Measurements from ENCODE around the gene SPPL2A. TPM values are rescaled to one million over a fixed set of nuclear protein-coding genes. Genes with fewer than 3 reads are reported as not detected.

Gene SPPL2A
- total RNA-seq, 1 donor: 26.7 TPM

DNA sequence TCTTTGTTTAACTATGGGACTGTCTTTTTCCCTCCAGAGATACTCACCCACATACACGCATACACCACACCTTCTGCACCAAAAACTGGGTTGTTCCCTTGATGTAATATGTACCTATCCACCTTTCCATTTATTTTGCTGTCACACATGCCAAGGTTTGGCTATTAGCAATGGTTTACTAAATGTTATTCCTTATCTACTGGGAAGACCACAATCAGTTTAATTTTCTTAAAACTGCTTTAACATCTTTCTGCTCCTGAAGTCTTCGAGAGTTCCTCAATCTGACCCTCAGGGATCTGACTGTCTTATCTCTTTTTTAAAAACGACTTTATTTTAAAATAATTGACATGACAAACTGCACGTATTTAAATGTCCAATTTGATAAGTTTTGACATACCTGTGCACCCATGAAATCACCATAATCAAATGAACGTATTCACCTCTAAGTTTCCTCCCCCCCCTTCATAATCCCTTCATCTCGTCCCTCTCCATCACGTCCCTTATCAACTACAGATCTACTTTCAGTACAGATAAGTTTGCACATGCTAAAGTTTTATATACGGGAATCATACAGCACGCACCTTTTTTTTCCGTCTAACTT, 78.1 kb downstream of the SPPL2A start:
- DNase-seq (ENCODE audit: low read depth in 2 of 3, low spot score in 2 of 3): no peak

DNA sequence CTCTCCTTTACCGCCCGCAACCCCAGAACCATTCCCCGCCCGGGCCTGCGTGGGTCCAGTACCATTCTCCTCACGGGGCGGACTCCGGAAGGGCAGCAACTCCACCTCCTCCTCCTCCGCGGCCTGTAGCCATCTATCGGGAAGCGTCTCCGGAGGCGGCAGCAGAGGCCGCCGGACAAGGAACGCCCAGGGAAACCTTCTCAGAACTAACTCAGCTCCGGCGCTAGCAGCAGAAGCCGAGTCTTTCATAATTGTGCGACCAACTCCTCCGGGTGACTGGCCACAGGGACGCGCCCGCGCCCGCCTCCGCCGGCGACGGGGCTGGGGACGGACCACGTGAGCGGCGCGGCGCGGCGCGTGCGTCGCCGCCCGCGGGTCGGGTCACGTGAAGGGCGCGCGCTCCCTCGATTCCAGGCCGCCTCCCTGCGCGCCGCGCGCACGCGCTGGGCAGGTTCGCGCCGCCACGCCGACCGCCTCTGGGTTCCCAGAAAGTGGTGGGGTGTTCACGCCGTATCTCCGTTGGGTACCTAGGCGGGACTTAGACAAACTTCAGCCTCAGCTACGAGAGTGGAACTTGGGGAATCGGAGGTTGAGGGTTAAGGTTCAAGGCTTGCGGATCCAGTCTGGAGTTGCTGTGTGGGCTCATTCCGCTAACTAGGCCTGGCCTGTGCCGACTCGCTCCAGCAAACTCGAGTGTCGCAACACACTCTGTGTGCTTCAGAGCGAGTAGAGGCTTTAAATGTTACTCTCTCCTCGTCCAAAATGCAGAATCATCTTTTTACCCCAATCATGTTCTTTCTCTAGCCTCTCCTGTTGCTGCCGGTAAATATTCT, 78.8 kb downstream of the SPPL2A start, which contains the start of gene TRPM7:
TSS of gene TRPM7 (minus strand) at position 329 of the 833 bp plus-strand sequence. CDS start at position 65, 264 bp downstream.
- DNase-seq (ENCODE audit: low read depth in 2 of 3, low spot score in 2 of 3): peak; percentile 83 to 92 (median 91)

DNA sequence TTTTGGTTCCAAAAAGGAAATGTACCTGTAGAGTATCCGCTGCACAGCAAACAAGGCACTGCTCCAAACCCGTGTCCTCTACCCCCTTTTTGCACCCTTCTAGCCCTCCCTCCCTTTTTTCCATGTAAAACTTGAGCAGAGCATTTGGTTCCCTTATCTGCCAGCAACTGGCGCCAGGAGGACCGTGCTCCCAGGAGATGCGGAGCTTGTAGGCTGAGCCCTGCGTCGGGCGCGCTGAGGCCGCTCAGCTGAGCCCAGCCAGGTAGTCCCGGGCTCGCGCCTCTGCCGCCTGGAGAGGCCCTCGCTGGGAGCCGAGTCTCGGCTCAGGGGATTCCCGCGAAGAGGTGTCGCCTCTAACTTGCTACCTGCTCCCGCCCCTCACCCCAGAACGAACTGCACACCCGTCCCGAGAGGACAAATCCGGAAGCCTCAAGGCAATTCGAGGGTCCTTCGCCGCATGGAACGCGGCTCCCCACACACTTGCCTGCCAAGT, 79.5 kb downstream of the SPPL2A start:
- DNase-seq (ENCODE audit: low read depth in 2 of 3, low spot score in 2 of 3): peak in 2 of 3 donors; percentile 59 to 61

DNA sequence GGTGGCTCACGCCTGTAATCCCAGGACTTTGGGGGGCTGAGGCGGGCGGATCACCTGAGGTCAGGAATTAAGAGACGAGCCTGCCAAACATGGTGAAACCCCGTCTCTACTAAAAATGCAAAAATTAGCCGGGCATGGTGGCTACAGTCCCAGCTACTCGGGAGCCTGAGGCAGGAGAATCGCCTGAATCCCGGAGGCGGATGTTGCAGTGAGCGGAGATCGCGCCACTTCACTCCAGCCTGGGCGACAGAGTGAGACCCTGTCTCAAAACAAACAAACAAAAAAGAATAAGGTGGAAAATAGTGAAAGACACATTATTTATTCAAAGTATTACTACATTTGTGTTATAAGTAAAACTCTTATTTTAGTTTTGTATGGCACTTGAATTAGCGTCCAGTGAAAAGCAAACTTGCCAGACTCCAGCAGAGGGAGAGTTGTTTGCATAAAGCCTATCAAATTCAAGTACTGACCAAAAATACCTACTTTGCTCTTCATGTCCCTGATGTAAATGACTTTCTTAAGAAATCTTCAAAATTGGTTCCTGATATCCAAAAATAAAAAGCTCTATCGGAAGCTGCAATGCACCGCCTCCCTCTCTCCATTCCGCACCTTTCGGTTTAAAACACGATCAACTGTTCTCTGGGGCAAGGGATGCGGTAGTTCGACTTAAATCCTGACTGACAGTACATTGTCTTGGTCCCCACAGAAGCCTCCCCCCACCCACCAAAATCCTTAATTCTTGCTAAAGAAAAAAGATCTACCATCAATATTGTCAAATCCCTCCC, 80.1 kb downstream of the SPPL2A start:
- DNase-seq (ENCODE audit: low read depth in 2 of 3, low spot score in 2 of 3): no peak

DNA sequence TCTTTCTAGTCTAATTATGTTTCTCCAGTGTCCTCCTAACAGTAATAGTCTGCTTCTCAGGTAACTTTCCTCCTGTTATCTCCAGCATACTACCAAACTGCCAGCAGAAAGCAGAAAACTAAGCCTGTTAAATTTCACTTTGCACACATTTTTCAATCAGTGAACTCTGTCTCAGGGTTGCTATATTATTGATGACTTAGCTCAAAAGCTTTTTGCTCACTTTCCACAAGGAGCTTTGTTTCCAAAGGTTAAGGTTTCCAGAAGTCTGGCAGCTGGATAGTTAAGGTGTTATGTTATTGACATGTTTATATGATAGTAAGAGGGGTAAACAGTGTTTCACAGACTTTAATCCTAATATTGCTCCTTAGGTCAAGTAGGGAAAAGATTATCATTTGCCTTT, 84.0 kb downstream of the SPPL2A start:
- no peak for DNase-seq (ENCODE audit: low read depth in 2 of 3, low spot score in 2 of 3)

DNA sequence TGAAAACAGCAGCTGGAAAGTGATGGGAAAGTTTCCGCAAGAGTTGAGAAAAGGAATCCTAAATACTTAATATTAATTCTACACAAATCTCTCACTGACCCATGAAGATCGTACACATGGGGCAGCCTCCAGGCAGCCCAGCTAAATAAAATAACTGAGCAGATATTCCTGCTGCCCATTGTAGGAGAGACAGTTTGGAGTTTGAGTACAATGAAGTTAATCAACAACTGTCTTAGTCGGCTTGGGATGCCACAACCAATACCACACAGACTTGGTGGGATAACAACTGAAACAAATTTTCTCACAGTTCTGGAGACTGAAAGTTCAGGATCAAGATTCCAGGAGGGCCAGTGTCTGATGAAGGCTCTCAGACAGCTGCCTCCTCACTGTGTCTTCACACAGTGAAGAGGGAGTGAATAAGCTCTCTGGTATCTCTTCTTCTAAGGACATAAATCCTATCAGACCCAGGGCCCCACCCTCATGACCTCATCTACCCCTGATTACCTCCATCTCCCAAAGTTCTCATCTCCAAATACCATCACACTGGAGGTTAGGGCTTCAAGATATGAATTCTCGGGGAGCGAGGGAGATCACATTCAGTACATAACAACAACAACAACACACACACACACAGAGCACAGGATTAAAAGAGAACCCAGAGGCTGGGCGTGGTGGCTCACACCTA, 88.6 kb downstream of the SPPL2A start:
- no peak for DNase-seq (ENCODE audit: low read depth in 2 of 3, low spot score in 2 of 3)

DNA sequence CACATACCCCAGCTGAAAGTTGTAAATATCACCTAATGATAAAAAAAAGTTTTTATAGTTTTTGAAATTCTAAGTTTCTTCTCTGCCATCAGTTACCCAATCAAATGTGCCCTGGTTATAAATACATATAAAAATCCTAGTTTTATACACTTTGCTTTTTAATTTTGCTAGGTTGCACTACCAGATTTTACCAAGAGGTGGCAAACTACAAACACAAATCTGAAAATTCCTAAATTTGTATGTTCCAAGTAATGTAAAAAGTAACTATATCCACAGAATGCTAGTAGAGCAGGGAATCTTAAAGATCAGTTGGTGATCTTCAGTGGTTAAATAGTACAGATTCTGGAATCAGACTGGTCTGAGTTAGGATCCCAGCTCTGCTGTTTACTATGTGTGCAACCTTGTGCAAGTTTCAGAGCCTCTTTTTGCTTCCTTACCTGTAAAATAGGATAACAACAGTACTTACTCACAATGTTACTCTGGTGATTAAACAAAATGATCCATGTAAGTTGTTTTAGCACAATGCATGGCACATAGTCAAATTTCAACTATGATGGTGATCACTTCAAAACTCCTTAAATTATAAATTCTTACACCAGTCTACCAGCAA, 89.9 kb downstream of the SPPL2A start:
- DNase-seq (ENCODE audit: low read depth in 2 of 3, low spot score in 2 of 3): peak; percentile 14 to 53 (median 36)

DNA sequence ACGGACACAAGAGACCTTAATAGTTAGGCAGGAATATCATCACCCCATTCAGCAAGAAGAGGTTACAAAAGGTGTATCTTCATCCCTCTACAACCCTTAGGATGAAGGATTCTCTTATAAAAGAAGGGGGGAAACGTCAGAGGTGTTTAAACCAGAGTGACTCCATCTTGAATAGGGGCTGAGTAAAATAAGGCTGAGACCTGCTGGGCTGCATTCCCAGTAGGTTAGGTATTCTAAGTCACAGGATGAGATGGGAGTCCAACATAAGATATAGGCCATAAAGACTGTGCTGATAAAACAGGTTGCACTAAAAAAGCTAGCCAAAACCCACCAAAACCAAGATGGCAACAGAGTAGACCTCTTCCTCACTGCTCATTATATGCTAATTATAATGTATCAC, 95.4 kb downstream of the SPPL2A start:
- DNase-seq (ENCODE audit: low read depth in 2 of 3, low spot score in 2 of 3): no peak

DNA sequence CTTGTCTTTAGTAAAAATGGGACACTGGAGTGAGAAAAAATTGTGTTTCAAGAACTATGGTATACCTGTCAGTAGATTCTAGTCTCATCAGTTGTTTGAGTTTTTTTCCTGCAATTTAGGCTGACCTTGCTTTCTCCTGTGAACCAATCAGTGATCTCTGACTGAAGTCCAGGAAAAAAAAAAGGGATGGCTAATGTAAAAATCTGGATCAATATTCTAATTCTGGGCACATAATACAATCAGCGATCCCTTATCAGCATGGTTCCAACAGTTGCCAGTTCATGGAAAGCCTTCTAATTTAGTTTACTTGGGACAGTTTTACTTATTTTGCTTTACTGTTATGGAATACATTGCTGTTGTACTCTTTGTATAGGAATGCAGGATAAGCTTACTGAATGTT, 95.9 kb downstream of the SPPL2A start:
- no peak for DNase-seq (ENCODE audit: low read depth in 2 of 3, low spot score in 2 of 3)

DNA sequence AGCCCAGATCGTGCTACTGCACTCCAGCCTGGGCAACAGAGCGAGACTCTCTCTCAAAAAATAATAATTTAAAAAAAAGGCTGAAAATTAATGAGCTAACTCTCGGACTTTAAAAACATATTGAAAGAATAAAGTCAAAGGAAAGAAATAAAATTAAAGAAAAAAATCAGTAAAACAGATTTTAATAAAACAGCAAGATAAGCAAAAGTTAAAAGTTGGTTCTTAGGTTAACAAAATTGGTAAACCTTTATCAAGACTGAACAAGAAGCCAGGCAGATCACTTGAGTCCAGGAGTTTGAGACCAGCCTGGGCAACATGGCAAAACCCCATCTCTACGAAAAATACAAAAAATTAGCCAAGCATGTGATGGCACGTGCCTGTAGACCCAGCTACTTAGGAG, 99.6 kb downstream of the SPPL2A start:
- no peak for DNase-seq (ENCODE audit: low read depth in 2 of 3, low spot score in 2 of 3)

DNA sequence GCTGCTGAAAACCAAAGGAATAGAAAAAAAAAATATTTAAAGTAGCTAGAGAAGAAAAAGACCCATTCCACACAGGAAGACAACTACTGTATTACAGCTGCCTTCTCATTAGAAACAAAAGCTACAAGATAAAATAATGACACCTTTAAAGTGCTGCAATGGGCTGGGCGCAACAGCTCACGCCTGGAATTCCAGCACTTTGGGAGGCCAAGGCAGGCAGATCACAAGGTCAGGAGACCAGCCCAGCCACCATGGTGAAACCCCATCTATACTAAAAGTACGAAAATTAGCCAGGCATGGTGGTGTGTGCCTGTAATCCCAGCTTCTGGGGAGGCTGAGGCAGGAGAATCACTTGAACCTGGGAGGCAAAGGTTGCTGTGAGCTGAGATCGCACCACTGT, 110.0 kb downstream of the SPPL2A start:
- DNase-seq (ENCODE audit: low read depth in 2 of 3, low spot score in 2 of 3): no peak

DNA sequence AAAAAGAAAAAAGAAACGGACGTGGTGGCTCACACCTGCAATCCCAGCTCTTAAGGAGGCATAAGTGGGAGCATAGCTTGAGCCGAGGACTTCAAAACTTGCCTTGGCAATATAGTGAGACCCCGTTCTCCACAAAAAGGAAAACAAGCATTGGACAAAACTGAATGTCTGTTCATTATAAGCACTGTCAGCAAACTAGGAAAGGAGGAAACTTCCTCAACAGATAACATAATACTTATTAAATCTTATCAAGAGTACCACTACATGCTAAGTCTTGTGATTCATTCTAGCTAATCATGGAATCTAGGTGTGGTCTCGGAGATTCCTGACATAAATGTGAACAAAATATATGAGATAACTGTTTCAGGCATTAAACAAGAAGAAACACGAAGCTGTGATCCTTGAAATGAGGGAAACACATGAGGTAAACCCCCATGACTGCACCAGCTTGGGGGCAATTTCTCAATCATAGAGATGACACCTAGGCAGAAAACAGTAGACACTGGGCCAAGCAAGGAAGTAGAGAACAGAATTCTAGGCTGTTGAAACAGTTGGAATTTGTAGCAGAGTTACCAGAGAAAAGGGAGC, 112.3 kb downstream of the SPPL2A start:
- DNase-seq (ENCODE audit: low read depth in 2 of 3, low spot score in 2 of 3): no peak

DNA sequence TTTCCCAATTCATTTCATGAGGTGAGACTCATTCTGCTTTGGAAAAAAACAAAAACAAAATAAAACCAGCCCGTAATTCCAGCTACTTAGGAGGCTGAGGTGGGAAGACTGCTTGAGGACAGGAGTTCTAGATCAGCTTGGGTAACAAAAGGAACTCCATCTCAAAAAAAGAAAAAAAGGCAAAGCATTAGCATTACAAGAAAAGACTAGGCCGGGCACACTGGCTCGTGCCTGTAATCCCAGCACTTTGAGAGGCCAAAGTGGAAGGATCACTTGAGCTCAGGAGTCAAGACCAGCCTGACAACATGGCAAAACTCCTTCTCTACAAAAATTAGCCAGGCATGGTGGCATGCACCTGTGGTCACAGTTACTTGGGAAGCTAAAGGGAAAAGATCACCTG, 112.8 kb downstream of the SPPL2A start:
- DNase-seq (ENCODE audit: low read depth in 2 of 3, low spot score in 2 of 3): no peak

Small RNAs within 50 kb of the gene (small RNA-seq; reads per million reads assigned to genes)
- gene AC012100.1 (not detected), gene RN7SL354P (not detected)

Other genes with a start within 250 kb of the SPPL2A start
- gene USP50, start 219.0 kb downstream of the SPPL2A start, total RNA-seq: 0.27 TPM
- 18.6 TPM for gene TRPM7, start 78.9 kb downstream of the SPPL2A start, total RNA-seq
- gene AP4E1, start 143.0 kb upstream of the SPPL2A start, total RNA-seq: 3.2 TPM

All from hematopoietic multipotent progenitor cell (in vitro differentiated cells).